GM18520 (cell line): ENCODE results near the gene PTPRR.
"Not testable (repeated sequence)": the region's sequence is repeated elsewhere in the genome, so short reads cannot be mapped to it uniquely, and the experiment has no call there.

Experiments used
- ATAC-seq: cut with Tn5 transposase; IDR thresholded peaks from one replicate; pipeline ENCODE4 v1.9.1; 2021; ENCODE audit not compliant: unreplicated experiment

Gene PTPRR

DNA sequence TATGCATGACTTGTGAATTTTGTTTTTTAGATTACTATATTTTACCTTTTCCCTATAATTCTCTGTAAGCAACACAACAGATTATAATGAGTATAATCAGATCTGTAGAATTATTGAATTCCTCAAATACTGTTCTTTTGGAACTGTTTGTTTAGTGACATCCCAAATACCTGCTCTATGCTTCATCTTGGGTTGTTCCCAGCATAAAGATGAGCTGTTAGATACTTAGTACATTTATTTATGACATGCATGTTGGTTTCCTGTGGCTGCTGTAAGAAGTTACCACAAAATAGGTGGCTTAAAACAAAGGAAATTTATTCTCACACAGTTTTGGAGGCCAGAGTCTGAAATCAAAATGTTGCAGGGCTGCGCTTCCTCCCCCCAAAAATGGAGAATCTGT, 78.4 kb downstream of the PTPRR start:
- ATAC-seq, result no peak

DNA sequence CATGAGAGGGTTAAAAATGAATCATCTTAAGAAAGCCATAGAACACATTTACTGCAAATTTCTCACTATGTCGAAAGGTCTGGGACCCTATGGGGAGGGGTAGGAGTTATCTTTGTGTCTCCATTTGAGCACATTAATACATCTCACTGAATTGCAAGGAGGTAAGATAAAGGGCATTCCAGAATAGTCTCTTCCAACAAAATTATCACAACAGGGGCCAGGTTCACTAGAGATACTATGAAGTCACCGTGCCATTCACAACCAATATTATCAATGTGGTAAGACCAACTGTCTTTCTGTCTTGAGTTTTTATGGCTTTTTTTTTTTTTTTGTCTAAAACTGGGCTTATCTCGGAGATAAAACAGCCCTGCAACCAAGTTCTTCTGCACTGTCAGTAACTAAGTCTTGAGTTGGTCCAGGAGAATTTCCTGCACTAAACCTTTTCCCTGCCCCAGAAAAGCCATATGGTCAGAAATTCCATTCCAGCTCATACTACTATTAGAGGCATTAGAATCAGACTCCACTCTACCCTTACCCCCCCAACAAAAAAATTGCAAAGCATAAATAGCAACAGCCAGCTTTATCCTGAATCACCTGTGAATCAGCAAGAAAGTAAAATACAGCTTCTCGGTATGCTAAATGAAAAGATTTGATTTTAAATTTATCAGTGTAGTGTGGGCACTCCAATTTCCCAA, 79.7 kb downstream of the PTPRR start:
- ATAC-seq, result no peak

DNA sequence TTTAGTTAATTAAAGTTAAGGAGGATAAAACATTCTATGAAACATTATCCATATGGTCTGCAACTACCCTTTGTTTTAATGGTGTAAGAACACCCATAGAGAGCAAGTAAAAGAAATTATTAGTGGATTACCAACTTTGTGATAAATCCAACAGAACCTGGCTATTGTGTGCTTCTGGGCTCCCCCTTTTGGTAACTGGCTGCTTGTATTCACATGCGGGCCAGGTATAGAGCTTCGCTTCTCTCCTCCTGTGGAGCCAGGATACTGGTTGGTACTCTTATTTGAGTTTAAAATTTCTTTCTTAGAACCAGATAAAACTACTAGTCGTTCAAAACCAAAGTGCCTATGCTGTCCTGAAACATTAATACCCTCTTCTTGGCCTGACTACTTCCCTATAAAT, 81.0 kb downstream of the PTPRR start:
- ATAC-seq, result no peak

DNA sequence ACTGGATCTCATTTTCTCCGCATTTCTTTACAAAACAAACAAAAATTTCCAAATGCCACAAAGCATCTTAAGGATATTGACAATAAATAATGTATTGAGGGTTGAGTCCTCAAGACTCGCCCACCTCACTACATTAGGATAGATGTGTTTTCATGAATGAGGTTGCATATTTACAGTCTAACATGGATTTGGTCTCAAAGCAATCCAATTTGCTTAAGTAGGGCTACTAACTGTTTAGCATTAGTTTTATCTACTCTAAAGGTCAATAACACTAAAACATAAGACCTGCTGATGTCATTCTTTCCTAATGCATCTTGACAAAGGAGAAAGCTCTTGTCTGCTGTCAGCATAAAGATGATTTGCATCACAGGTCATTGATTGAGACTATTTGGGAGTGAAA, 82.4 kb downstream of the PTPRR start:
- ATAC-seq, result no peak

DNA sequence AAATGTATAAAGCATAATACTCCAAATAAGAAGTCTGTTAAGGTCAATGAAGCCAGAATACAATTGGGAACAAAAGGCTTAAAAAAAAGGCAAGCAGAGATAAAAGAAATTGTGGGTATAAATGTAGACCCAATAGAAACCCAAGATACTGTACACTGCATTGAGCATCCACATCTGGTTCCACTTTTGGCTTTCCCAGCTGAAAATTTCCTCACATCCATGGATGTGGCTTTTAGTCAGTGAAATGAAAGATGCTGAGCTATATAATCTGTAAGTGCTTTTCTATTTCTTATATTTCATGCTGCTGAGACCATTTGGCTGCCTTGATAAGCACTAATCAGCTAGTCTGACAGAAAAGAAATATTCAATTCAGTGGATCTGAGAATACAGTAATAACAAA, 83.5 kb downstream of the PTPRR start:
- ATAC-seq, result no peak

GRCh38 chr12:70835948-70836347, 84.6 kb downstream of the PTPRR start:
- ATAC-seq, result no peak

DNA sequence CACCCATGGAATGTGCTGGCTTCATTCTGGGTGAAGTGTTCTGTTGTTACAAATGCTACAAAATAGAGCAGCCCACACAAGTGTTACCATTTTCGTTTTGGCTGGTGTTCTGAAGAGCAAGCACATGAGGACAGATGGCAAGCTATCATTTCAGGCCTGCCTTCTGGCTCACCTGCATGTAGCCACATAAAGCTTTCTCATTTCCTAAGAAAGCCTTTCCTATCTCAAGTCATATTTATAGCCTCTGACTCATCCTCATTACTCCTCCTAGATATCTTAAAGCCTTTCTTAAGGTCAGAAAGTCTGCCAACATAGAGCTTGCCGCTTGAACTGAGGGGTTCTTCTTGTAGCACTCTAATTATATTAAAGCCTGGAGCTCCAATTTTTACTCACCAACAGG, 89.0 kb downstream of the PTPRR start:
- ATAC-seq, result no peak

GRCh38 chr12:70830221-70831061, 90.1 kb downstream of the PTPRR start:
- ATAC-seq, result no peak

GRCh38 chr12:70829070-70829469, 91.5 kb downstream of the PTPRR start:
- ATAC-seq, result no peak

DNA sequence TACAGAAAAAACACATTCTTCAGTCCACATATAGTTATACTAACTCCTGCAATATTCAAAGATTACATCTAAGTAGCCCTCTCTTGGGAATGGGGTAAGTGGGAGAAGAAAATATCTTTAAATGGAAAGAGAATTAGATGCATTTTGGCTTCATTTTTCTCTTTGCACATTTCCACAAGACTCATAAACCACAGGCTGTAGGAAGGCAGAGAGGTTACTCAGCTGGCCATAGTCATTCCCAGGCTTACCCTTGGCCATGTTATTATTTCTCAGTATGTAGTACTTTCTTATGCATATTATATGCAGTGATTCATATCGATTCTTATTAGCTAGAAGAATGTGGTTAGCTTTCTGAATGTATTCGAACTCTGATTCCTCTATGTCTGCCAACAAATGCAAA, 92.2 kb downstream of the PTPRR start:
- ATAC-seq, result no peak

- ATAC-seq, result no peak
Observed at GRCh38 chr12:70826156-70826555, 94.4 kb downstream of the PTPRR start.

DNA sequence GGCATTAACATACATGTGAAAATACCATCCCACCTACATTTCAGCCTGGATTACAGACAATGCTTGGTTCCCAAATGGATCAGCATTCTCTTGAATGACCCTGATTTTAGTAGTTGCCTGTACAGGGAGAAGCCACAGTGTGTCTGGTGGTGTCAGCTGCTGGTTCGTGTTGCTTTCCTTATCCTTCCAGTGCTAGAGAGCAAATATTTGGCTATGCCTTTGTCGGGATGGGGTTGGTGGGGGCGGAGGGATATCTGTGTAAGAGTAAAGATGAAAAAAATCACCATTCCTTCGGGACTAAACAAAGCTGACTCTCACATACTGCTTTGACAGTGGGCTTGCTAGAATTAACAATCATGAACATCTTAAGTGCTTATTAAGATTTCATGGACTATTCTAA, 96.0 kb downstream of the PTPRR start:
- ATAC-seq, result no peak

DNA sequence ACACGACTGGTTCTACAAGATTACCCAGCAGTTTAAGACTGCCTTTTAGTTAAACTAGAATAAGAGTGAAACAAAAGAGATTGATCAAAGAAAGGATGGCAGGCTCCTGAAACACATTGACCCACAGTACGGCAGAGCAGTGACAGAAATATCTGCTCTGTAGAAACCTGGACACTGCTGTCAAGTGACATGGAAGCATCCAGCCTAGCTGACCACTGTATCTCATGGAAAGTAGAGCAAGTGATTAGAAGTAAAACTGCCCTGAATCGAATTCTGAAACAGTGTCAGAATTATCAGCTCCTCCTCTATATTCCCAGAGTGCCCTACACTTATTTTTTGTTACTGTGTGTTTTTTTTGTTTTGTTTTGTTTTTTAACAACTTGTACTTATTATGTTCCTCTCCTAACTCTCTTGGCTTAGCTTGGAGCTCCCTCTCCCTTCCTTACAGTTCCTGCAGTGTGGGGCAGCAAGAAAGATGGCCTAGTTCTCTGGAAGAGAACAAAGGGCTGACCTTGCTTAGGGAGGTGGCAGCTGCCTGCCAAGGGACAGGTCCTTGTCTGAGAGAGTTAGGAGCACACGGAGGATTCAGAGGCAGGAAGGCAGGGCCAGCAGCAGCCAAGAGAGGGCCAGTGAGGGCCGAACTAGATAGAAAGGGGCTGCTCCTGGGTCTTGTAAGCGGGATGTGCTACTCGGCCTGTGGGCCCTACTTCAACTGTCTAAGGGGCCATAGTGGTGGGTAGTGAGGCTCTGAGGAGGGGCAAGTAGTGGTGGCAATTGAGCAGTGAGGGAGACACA, 97.2 kb downstream of the PTPRR start:
- no peak for ATAC-seq

GRCh38 chr12:70822412-70822811, 98.1 kb downstream of the PTPRR start:
- ATAC-seq, result no peak

GRCh38 chr12:70815971-70816391, 104.6 kb downstream of the PTPRR start:
- ATAC-seq, result no peak

DNA sequence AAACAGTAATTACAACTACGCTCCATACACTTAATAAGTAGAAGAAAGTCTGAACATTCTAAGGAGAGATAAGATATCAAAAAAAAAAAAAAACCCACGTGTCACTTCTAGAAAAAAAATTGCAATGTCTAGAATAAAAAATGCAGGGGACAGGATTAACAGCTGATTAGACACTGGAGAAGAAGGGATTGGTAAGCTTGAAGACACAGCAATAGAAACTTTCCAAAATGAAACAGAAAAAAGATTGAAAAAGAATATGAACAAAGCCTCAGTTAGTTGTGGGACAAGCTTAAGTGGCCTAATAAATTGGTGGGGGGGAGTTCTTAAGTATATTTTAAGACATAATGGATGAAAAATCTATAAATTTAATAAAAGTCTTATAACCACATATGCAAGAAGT, 105.5 kb downstream of the PTPRR start:
- no peak for ATAC-seq

DNA sequence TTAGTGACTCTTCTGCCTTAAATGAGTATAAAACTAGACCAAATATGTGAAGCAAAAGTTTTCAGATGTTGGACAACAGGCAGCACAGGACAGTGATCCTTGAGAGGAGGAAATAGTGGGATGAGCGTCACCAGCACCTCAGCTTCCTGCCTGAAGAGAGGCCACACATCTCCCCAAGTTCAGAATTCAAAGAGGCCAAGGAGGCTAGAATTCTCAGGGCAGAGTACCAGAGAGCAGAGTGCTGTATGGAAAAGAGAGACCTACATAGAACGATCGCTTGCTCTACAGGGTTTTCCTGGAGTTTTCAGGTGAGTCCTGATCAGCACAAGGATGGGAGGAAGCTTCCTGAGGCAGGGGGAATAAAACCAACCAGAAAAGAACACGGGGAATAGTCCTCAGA, 107.0 kb downstream of the PTPRR start:
- no peak for ATAC-seq

- ATAC-seq, result no peak
Observed at GRCh38 chr12:70812136-70812535, 108.4 kb downstream of the PTPRR start.

- no peak for ATAC-seq
Observed at GRCh38 chr12:70809887-70810286, 110.7 kb downstream of the PTPRR start.

DNA sequence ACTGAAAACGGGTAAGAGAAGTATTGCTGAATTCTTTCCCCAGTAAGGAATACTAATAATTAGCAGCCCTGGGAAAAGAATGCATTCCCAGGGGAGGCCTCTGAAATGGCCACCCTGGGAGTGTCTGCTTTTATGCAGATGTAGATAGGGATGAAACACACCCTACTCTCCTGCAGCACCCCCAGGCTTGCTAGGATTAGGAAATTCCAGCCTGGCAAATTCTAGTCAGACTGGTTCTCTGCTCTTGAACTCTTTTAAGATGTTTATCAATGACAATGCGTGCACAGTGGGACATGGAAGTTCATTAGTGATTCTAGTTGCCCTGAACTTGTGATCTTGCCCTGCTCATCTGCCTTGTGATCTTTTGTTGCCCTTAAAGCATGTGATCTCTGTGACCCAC, 112.5 kb downstream of the PTPRR start:
- ATAC-seq, result not testable (repeated sequence)

DNA sequence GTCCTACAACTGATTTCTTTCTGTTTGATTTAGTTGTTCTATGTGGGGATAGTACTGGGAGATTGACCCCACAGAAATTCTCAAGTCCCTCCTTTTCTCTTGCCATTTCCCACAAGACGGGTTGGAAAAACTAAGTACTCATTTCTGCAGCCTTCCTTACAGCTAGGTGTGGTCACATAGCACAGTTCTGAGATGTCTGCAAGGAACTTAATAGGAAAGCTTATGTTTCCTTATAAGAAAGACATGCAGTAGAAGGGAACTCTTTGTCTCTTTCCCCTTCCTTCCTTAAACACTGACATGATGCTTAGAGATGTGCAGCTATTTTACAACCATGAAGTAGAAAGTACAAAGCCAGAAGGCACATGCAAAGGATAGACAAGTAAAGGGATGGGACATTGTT, 113.7 kb downstream of the PTPRR start:
- ATAC-seq, result no peak

GRCh38 chr12:70806043-70806442, 114.5 kb downstream of the PTPRR start:
- no peak for ATAC-seq
